Astrocyte (in vitro differentiated cells and primary cell): ENCODE measurements around the gene AVEN. TPM values are rescaled to one million over a fixed set of nuclear protein-coding genes. Genes with fewer than 3 reads are reported as not detected.

Source experiments
- DNase-seq: peaks from one replicate; pipeline ENCODE4 v3.0.0-alpha.2; 2010; ENCODE audit warnings: low read depth
- FAIRE-seq: peaks from 2 replicates; lab custom pipeline; 2011; peaks lifted over from hg19 to GRCh38; lab: Jason Lieb, UNC
- H2AFZ ChIP-seq: 2 replicates; pipeline ENCODE4 v1.6.0; 2012; ENCODE audit warnings: low read depth, low read length, inconsistent platforms
- H3K27ac ChIP-seq: 2 replicates; pipeline ENCODE4 v1.5.1; 2011; ENCODE audit warnings: low read depth, low read length, inconsistent platforms
- H3K27me3 ChIP-seq: 2 replicates; pipeline ENCODE4 v1.6.0; 2011; ENCODE audit warnings: low read length, inconsistent platforms; ENCODE audit not compliant: insufficient read depth
- H3K36me3 ChIP-seq: 2 replicates; pipeline ENCODE4 v1.5.1; 2011; ENCODE audit warnings: low read length, inconsistent platforms; ENCODE audit not compliant: insufficient read depth
- H3K4me1 ChIP-seq: 2 replicates; pipeline ENCODE4 v1.5.1; 2011; ENCODE audit warnings: low read length, inconsistent platforms; ENCODE audit not compliant: insufficient read depth
- H3K4me2 ChIP-seq: 2 replicates; pipeline ENCODE4 v1.6.0; 2012; ENCODE audit warnings: low read length, inconsistent platforms
- H3K4me3 ChIP-seq: 2 replicates; pipeline ENCODE4 v1.5.1; 2011; ENCODE audit warnings: low read depth, mild to moderate bottlenecking, low read length, inconsistent platforms; ENCODE audit not compliant: insufficient read depth
- H3K79me2 ChIP-seq: 2 replicates; pipeline ENCODE4 v1.6.0; 2012; ENCODE audit warnings: mild to moderate bottlenecking, low read length, inconsistent platforms; ENCODE audit not compliant: insufficient read depth
- H3K9ac ChIP-seq: 2 replicates; pipeline ENCODE4 v1.6.0; 2012; ENCODE audit warnings: mild to moderate bottlenecking, low read length, inconsistent platforms
- H3K9me3 ChIP-seq: 2 replicates; pipeline ENCODE4 v1.5.1; 2012; ENCODE audit warnings: low read depth, mild to moderate bottlenecking, low read length, inconsistent platforms; ENCODE audit not compliant: insufficient read depth
- H4K20me1 ChIP-seq: 2 replicates; pipeline ENCODE4 v1.6.0; 2012; ENCODE audit warnings: low read length, inconsistent platforms; ENCODE audit not compliant: insufficient read depth
- H3K27ac Mint-ChIP-seq: one replicate; pipeline ENCODE4 v1.8.0; 2021; ENCODE audit warnings: mild to moderate bottlenecking, mixed read lengths; ENCODE audit not compliant: unreplicated experiment
- H3K27me3 Mint-ChIP-seq: one replicate; pipeline ENCODE4 v1.8.0; 2021; ENCODE audit warnings: low read depth, mixed read lengths; ENCODE audit not compliant: unreplicated experiment
- H3K36me3 Mint-ChIP-seq: one replicate; pipeline ENCODE4 v1.8.0; 2021; ENCODE audit warnings: low read depth, mixed read lengths; ENCODE audit not compliant: unreplicated experiment
- H3K4me1 Mint-ChIP-seq: one replicate; pipeline ENCODE4 v1.8.0; 2021; ENCODE audit warnings: low read depth, mixed read lengths; ENCODE audit not compliant: unreplicated experiment
- H3K4me3 Mint-ChIP-seq: one replicate; pipeline ENCODE4 v1.8.0; 2021; ENCODE audit warnings: mild to moderate bottlenecking, moderate library complexity, mixed read lengths; ENCODE audit not compliant: unreplicated experiment
- H3K9me3 Mint-ChIP-seq: one replicate; pipeline ENCODE4 v1.8.0; 2021; ENCODE audit warnings: mild to moderate bottlenecking, mixed read lengths; ENCODE audit not compliant: unreplicated experiment
- CTCF ChIP-seq: IDR thresholded peaks from 2 replicates; pipeline ENCODE4 v1.5.1; 2011; ENCODE audit warnings: low read depth, mild to moderate bottlenecking, inconsistent platforms, low read length, moderate library complexity; ENCODE audit not compliant: insufficient read depth
- EZH2 ChIP-seq: IDR thresholded peaks from 2 replicates; pipeline ENCODE4 v1.6.1; 2012; ENCODE audit warnings: mild to moderate bottlenecking, low read length, inconsistent platforms; ENCODE audit not compliant: insufficient read depth
- total RNA-seq: library from RNA; stranded (reverse); gene quantifications from 2 replicates; pipeline ENCODE4 v1.2.1, GENCODE V29; 2021

The AVEN gene
- total RNA-seq, 1 donor from 2014 or later = 34.1 TPM

GRCh38 chr15:33985751-33986150, 53.3 kb downstream of the AVEN start:
- peak overlapping the region; percentile 96 for H3K27ac Mint-ChIP-seq
- H3K79me2 ChIP-seq = peaks cover 27% of the 10 kb centered on the region
- no peaks in the 10 kb centered on the region for H3K36me3 ChIP-seq
- H3K4me3 ChIP-seq = no peak overlapping the region
- H2AFZ ChIP-seq = no peak overlapping the region
- H3K9me3 Mint-ChIP-seq = no peaks in the 10 kb centered on the region
- no peaks in the 10 kb centered on the region for H3K9me3 ChIP-seq
- no peaks in the 10 kb centered on the region for H3K27me3 ChIP-seq
- no peaks in the 10 kb centered on the region for H3K36me3 Mint-ChIP-seq
- no peak overlapping the region for H3K4me3 Mint-ChIP-seq
- peaks cover 8% of the 10 kb centered on the region for H4K20me1 ChIP-seq
- H3K27me3 Mint-ChIP-seq = no peaks in the 10 kb centered on the region
- TF ChIP-seq CTCF = no peak
- TF ChIP-seq EZH2 = no peak
- H3K4me1 ChIP-seq = peaks cover 19% of the 10 kb centered on the region
- H3K27ac ChIP-seq = peak overlapping the region; percentile 79
- peaks cover 49% of the 10 kb centered on the region for H3K4me1 Mint-ChIP-seq
- peak overlapping the region; percentile 67 for H3K9ac ChIP-seq
- peak overlapping the region; percentile 60 for H3K4me2 ChIP-seq
- FAIRE-seq (no peak), DNase-seq (peak; percentile 36)

DNA sequence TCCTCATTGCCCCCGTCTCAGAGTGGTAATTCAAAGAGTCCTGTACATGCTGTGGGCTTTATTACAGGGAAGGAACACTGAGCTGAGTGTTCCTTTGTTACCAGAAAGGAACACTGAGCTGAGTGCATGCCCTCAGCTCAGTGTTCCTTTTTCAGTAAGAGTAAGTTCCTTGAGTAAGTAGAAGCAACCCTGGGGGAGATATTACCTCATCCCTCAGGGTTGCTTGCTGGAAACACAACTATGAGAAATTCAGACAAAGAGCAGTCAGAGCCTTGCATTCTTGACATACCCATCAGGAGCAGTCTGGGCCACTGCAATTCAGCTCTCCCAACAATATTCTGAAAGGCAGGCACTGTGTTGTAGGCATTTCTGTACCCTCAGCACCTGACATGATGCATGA, 53.7 kb downstream of the AVEN start:
- Histone ChIP-seq H3K9ac (peak overlapping the region; percentile 67), H3K27me3 (no peaks in the 10 kb centered on the region), H3K4me3 (no peak overlapping the region), H3K79me2 (peaks cover 27% of the 10 kb centered on the region), H2AFZ (peak overlapping the region; percentile 27), H3K27ac (peak overlapping the region; percentile 79), H3K4me1 (peaks cover 19% of the 10 kb centered on the region), H3K9me3 (no peaks in the 10 kb centered on the region), H4K20me1 (peaks cover 8% of the 10 kb centered on the region), H3K4me2 (peak overlapping the region; percentile 60), H3K36me3 (no peaks in the 10 kb centered on the region)
- FAIRE-seq (peak; percentile 76), DNase-seq (peak; percentile 93)
- Mint-ChIP-seq H3K27me3 (no peaks in the 10 kb centered on the region), H3K9me3 (no peaks in the 10 kb centered on the region), H3K36me3 (no peaks in the 10 kb centered on the region), H3K4me1 (peaks cover 49% of the 10 kb centered on the region), H3K27ac (peak overlapping the region; percentile 97), H3K4me3 (no peak overlapping the region)
- TF ChIP-seq CTCF = no peak
- no peak for TF ChIP-seq EZH2

DNA sequence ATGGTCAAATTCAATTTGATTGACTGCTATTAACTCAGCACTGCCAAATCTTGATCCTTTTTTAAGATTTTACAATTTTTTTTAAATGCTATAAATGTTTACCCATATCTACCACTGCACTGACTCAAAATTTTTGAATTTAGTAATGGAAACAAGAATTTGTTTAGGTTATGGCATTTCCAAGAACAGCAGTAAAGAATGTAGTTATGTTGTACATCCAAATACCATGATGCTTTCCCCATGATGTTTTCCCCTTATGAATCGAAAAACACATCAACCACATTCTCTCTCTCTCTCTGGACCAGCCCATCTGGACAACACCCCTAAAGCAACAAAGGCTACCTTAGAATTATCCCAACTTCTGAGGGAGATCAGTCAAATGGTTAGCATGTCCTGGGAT, 56.5 kb downstream of the AVEN start:
- H3K27me3 Mint-ChIP-seq = no peaks in the 10 kb centered on the region
- H3K36me3 Mint-ChIP-seq = no peaks in the 10 kb centered on the region
- H3K27me3 ChIP-seq = no peaks in the 10 kb centered on the region
- peaks cover 19% of the 10 kb centered on the region for H3K79me2 ChIP-seq
- H3K36me3 ChIP-seq = no peaks in the 10 kb centered on the region
- H3K9me3 Mint-ChIP-seq = no peaks in the 10 kb centered on the region
- peaks cover 36% of the 10 kb centered on the region for H3K4me1 Mint-ChIP-seq
- peaks cover 3% of the 10 kb centered on the region for H4K20me1 ChIP-seq
- H3K27ac ChIP-seq = no peak overlapping the region
- H3K9ac ChIP-seq = no peak overlapping the region
- no peaks in the 10 kb centered on the region for H3K9me3 ChIP-seq
- no peak overlapping the region for H3K4me2 ChIP-seq
- no peak for DNase-seq
- no peak for FAIRE-seq
- H3K4me3 Mint-ChIP-seq = no peak overlapping the region
- no peak overlapping the region for H3K27ac Mint-ChIP-seq
- peaks cover 11% of the 10 kb centered on the region for H3K4me1 ChIP-seq
- TF ChIP-seq CTCF (no peak), EZH2 (no peak)
- no peak overlapping the region for H3K4me3 ChIP-seq
- H2AFZ ChIP-seq = no peak overlapping the region
